ENCODE data around the gene RHOT2.
A peak's percentile ranks its signal among the peaks of the same experiment; 100 is the strongest.

Gene RHOT2

DNA sequence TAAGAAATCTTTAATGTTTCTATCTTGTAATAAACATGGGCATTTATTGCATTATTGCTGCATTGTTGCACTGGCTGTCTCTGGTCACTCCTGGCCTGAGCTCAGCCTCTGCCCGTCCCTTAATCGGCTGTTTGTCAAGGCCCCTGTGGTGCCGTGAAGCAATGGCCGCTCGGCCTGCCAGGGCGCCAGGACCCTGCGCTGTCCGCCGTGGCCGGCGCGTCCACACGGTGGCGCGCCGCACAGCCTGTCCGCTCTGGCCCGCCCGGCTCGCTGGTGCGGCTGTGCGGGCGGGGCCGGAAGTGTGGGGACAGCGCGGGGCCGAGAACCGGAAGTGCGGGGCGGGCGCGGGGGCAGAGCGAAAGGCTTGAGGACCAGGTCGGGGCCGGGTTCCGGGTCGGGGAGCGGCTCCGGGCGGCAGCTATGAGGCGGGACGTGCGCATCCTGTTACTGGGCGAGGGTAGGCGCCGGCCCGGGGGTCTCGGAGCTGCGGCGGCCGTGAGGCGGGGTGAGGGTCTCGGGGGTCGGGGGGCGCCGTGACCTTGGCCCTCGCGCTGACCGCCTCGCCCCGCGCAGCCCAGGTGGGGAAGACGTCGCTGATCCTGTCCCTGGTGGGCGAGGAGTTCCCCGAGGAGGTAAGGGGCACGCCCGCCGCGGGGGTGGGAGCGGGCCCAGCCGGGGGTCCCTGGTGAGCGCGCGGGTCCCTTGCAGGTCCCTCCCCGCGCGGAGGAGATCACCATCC is at the start of gene RHOT2:
TSS of gene RHOT2 (plus strand) at position 353 of the 739 bp plus-strand sequence. CDS start at position 421, 68 bp downstream.
- DNase-seq (ENCODE audit: insufficient read length, low spot score) = peak; percentile 77
- no peak for FAIRE-seq
- TF ChIP-seq, protein P1, sequence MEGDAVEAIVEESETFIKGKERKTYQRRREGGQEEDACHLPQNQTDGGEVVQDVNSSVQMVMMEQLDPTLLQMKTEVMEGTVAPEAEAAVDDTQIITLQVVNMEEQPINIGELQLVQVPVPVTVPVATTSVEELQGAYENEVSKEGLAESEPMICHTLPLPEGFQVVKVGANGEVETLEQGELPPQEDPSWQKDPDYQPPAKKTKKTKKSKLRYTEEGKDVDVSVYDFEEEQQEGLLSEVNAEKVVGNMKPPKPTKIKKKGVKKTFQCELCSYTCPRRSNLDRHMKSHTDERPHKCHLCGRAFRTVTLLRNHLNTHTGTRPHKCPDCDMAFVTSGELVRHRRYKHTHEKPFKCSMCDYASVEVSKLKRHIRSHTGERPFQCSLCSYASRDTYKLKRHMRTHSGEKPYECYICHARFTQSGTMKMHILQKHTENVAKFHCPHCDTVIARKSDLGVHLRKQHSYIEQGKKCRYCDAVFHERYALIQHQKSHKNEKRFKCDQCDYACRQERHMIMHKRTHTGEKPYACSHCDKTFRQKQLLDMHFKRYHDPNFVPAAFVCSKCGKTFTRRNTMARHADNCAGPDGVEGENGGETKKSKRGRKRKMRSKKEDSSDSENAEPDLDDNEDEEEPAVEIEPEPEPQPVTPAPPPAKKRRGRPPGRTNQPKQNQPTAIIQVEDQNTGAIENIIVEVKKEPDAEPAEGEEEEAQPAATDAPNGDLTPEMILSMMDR (IDR thresholded peaks at IDR 0.05; ENCODE audit: insufficient read depth, missing control alignments) = peak; percentile 79

DNA sequence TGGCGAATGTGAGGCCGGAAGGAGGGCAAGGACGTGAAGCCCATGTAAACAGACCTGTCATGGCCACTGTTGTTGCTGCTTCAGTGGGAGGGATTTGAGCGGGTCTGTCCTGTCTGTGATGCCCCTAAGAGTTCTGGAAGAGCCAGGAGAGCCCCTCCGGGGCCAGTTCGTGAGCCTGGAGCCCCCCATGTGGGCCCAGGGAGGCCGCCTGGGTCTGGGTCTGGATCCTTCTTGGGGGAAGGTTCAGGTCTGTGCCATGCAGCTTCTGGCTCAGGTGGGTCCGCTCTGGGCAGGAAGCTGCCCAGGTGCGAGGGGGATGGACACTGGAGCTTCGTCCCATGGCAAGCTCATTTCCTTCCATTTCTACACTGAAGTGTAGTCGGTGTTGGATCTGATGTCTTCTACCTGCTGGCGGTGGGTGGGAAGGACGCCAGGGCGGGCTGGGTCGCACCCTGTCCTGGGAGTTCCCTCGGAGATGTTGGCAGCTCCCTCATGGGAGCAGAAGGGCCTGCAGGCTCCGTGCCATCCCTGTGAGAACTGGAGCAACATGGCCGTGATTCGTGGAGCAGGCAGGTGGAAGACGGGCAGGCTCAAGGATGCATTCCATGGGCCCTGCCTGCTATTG is 48.3 kb upstream of the RHOT2 start:
- FAIRE-seq (no peak), DNase-seq (ENCODE audit: insufficient read length, low spot score) (no peak)
- TF ChIP-seq, protein P1 (IDR thresholded peaks at IDR 0.05; ENCODE audit: insufficient read depth, missing control alignments) = no peak

DNA sequence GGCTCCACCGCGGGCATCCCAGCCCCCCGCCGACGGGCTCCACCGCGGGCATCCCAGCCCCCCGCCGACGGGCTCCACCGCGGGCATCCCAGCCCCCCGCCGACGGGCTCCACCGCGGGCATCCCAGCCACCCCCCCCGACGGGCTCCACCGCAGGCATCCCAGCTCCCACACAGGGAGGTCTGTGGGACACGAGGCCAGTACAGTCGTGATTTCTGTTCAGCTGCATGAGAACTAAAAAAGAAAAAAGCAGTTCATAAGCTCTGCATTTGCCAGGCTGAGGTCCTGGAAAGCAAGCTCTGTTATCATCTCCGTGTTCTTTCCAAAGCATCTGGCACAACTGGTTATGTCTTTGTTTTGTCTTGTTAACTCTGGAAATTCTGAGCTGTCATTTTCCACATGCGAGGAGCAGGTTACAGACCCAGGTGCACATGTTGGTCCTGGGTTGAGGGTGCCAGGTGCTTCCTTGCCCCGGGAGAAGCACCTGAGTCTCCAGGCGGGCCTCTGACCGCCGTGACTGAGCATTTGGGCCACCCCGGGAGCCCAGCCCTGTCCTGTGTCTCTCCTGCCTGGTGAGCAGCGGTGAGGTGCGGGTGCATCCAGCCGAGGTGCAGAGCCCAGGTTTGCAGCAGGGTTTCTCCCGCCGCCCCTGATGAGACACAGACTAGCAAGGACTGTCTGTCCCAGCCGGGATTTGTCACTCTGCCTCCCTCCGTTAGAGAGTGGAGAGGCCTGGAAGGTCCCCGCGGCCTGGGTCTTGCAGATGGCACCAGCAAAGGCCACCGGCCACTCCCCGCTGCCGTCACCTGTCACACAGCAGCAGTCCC is 47.0 kb upstream of the RHOT2 start:
- TF ChIP-seq, protein P1 (IDR thresholded peaks at IDR 0.05; ENCODE audit: insufficient read depth, missing control alignments) = no peak
- no peak for FAIRE-seq
- no peak for DNase-seq (ENCODE audit: insufficient read length, low spot score)

DNA sequence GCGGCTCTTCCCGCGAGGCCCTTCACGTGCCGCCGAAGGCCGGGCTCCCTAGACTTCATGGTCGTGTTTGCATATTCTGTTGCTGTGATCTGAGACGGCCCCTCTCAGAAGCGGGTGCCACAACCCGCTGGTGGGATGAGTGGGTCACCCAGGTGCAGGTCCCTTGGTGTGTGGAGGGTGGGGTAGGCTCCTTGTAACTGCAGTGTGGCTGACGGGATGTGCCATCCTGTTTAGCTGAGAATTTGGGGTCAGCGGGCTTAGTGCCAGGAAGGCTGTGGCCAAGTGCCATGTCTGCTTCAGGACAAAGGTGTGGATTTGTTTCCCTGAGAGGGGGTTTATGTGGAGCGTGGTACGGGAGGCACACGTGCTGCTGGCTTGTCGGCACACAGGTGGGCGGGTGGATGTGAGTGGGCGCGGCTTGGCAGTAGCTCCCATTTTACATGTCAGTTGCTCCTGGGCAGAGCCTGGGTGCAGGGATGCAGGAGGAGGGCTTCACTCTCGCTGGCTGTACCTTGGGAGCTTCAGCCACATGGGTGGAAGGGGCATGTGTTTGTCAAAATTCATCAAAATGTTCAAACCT is 46.3 kb upstream of the RHOT2 start:
- no peak for FAIRE-seq
- DNase-seq (ENCODE audit: insufficient read length, low spot score) = no peak
- TF ChIP-seq, protein P1 (IDR thresholded peaks at IDR 0.05; ENCODE audit: insufficient read depth, missing control alignments) = no peak

DNA sequence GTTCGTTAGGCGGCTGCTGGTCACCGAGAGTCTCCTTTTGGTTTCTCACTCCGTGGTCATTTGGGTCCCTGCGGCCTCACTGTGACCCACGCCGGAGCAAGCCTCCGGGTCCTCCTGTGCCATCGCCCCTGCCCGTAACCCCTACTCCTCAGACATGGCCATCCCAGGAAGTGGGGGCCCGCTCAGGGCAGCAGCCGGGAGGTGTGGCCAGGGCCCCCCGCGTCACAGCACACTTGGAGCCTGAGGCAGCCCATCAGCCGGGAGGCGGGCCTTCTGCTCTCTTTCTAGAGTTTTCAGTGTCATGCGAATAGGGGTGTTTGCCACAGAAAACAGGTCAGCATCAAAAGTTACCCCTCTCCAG is 45.0 kb upstream of the RHOT2 start:
- TF ChIP-seq, protein P1 (IDR thresholded peaks at IDR 0.05; ENCODE audit: insufficient read depth, missing control alignments) = no peak
- DNase-seq (ENCODE audit: insufficient read length, low spot score) (no peak), FAIRE-seq (no peak)

DNA sequence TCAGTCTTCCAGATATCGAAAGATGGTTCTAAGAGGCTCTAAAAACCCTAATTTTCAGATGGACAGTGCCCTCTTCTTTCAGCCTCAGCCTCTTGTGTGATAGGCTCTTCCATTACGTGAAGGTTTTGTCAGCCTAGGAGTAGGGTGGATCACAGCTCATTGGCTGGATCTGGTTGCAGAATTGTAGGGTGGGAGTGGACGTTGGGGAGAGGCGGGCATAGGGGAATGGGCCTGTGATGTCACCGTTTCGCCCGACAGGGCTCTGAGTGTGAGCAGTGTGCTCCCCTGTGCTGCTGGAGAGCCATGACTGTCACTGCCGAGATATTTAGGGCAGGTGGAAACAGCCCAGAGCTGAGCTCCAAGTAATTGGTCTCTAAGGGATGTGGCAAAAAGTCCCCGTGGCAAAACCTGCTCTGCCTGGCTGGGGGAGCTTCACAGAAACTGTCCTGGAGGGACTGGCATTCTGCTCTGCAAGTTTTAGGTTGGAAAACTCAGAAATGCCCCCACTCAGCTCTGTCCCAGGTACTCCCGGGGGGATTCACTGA is 43.3 kb upstream of the RHOT2 start:
- TF ChIP-seq, protein P1 (IDR thresholded peaks at IDR 0.05; ENCODE audit: insufficient read depth, missing control alignments) = no peak
- FAIRE-seq = no peak
- DNase-seq (ENCODE audit: insufficient read length, low spot score) = no peak

Data from D721Med (cell line).